Lung (tissue), 12 donors: Measurements from ENCODE around the gene LYZL1. TPM values are rescaled to one million over a fixed set of nuclear protein-coding genes. Genes with fewer than 3 reads are reported as not detected.
"Not testable (repeated sequence)": the region's sequence is repeated elsewhere in the genome, so short reads cannot be mapped to it uniquely, and the experiment has no call there.

Experiments
- ATAC-seq: fragments of 200-7000 bp; cut with Tn5 transposase; one replicate; pipeline ENCODE4 v1.9.1; 2020; ENCODE audit warnings: moderate number of reproducible peaks; ENCODE audit not compliant: insufficient read depth, low FRiP score
- DNase-seq, 3 donors: peaks; one replicate each; pipeline ENCODE4 v3.0.0-alpha.2; 2013 to 2017
- H3K27ac ChIP-seq, 2 donors: one replicate each; pipeline ENCODE4 v1.5.1; 2013; ENCODE audit warnings: mild to moderate bottlenecking in 2 of 2, moderate library complexity in 2 of 2, control low read depth in 1 of 2, inconsistent platforms in 1 of 2, low read depth in 1 of 2, low read length in 1 of 2
- H3K27me3 ChIP-seq, 3 donors: one replicate each; pipeline ENCODE4 v1.5.1; 2013; ENCODE audit warnings: low read length in 2 of 3; ENCODE audit not compliant: control insufficient read depth in 3 of 3, insufficient read depth in 3 of 3
- H3K36me3 ChIP-seq, 4 donors: one replicate each; pipeline ENCODE4 v1.5.1; 2013; ENCODE audit warnings: low read length in 4 of 4, mild to moderate bottlenecking in 1 of 4, moderate library complexity in 1 of 4; ENCODE audit not compliant: control insufficient read depth in 4 of 4, insufficient read depth in 4 of 4
- H3K4me1 ChIP-seq, 5 donors: one replicate each; pipeline ENCODE4 v1.5.1; 2013; ENCODE audit warnings: low read length in 5 of 5, mild to moderate bottlenecking in 2 of 5, moderate library complexity in 1 of 5; ENCODE audit not compliant: control insufficient read depth in 5 of 5, insufficient read depth in 5 of 5
- H3K4me3 ChIP-seq: one replicate; pipeline ENCODE4 v1.5.1; 2013; ENCODE audit warnings: mild to moderate bottlenecking, control low read depth, moderate library complexity
- H3K9ac ChIP-seq, 2 donors: one replicate each; pipeline ENCODE4 v1.5.1; 2013; ENCODE audit warnings: low read length in 2 of 2, control low read depth in 1 of 2; ENCODE audit not compliant: insufficient read depth in 1 of 2
- H3K9me3 ChIP-seq, 4 donors: one replicate each; pipeline ENCODE4 v1.5.1; 2013; ENCODE audit warnings: low read length in 3 of 4, mild to moderate bottlenecking in 1 of 4, moderate library complexity in 1 of 4; ENCODE audit not compliant: control insufficient read depth in 4 of 4, insufficient read depth in 3 of 4
- WGBS, 2 donors: extraction: QIAGEN DNeasy Blood & Tissue Kit; methylation state at CpG; one replicate each; pipeline ENCODE4 v1.1.7; 2013; 5-methylcytosine and 5-hydroxymethylcytosine counted together
- polyA plus RNA-seq, 2 donors: library from polyadenylated mRNA; stranded (reverse); fragments of 200-250 nt; gene quantifications; one replicate each; pipeline ENCODE4 v1.2.1, GENCODE V29; 2013
- total RNA-seq, 2 donors: library from RNA; depleted of rRNA in 1 of 2; stranded (reverse); fragments of >200 nt in 1 of 2; gene quantifications; one replicate each; pipeline ENCODE4 v1.2.1, GENCODE V29; 2014 to 2021
- TF ChIP-seq, protein P1 (sequence below): IDR thresholded peaks from 2 replicates; pipeline ENCODE4 v1.5.1; 2012; ENCODE audit warnings: mild to moderate bottlenecking; ENCODE audit errors: control extremely low read depth, extremely low read depth
- donor health status: control.
- donor health status: control.
- donor health status: Bipolar disorder and iron deficiency.
- donor health status: healthy.
- donor health status: DM: yes; HTN: yes; CAD: no.

Gene LYZL1
- total and polyA plus RNA-seq, 4 donors: not detected

- Histone ChIP-seq H3K4me1 (peaks cover 0 to 36% (median 3%) of the 10 kb centered on the region in 5 donors), H3K9ac (no peak overlapping the region), H3K36me3 (no peaks in the 10 kb centered on the region), H3K27me3 (no peaks in the 10 kb centered on the region), H3K27ac (no peak overlapping the region), H3K9me3 (no peaks in the 10 kb centered on the region), H3K4me3 (no peak overlapping the region)
- 74 to 88% methylated on average over 12 of the region's 12 CpGs for WGBS, 2 donors
- DNase-seq (peak; percentile 39 to 72 (median 58)), ATAC-seq (no peak)
- TF ChIP-seq, protein P1, sequence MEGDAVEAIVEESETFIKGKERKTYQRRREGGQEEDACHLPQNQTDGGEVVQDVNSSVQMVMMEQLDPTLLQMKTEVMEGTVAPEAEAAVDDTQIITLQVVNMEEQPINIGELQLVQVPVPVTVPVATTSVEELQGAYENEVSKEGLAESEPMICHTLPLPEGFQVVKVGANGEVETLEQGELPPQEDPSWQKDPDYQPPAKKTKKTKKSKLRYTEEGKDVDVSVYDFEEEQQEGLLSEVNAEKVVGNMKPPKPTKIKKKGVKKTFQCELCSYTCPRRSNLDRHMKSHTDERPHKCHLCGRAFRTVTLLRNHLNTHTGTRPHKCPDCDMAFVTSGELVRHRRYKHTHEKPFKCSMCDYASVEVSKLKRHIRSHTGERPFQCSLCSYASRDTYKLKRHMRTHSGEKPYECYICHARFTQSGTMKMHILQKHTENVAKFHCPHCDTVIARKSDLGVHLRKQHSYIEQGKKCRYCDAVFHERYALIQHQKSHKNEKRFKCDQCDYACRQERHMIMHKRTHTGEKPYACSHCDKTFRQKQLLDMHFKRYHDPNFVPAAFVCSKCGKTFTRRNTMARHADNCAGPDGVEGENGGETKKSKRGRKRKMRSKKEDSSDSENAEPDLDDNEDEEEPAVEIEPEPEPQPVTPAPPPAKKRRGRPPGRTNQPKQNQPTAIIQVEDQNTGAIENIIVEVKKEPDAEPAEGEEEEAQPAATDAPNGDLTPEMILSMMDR: no peak
Observed at GRCh38 chr10:29358010-29358616, 69.2 kb downstream of the LYZL1 start.

DNA sequence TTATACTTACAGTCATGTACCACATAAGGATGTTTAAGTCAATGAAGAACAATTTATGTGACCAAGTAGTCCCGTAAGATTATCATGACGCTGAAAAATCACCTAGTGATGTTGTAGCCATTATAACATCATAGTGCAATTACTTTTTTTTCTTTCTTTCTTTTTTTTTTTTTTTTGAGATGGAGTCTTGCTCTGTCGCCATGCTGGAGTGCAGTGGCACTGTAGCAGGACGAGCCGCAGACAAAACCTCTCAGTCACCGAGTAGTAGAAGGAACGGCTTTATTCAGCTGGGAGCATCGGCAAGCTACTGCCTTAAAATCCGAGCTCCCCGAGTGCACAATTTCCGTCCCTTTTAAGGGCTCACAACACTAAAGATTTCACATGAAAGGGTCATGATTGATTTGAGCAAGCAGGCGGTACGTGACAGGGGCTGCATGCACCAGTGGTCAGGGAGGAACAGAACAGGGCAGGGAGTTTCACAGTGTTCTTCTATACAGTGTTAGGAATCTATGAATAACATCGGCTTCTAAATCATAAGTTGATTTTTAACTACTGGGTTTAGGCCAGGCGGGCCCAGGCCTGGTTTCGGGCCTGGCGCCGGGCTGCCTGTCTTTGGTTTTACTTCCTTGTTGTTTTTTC lies 71.5 kb downstream of the LYZL1 start:
- not testable (repeated sequence) for H3K27ac ChIP-seq, H3K36me3 ChIP-seq, ATAC-seq, H3K4me3 ChIP-seq, H3K9ac ChIP-seq, DNase-seq, H3K9me3 ChIP-seq, H3K27me3 ChIP-seq
- WGBS, 2 donors: 93 to 97% methylated on average over 16 to 18 of the region's 18 CpGs
- H3K4me1 ChIP-seq: peaks cover 0 to 17% (median 0%) of the 10 kb centered on the region in 5 donors
